T-helper 22 cell (primary cell): ENCODE measurements around the gene CNNM3.

Experiments used
- DNase-seq: peaks from one replicate; pipeline ENCODE4 v3.0.0-alpha.2; 2020; ENCODE audit warnings: low read depth

Gene CNNM3

DNA sequence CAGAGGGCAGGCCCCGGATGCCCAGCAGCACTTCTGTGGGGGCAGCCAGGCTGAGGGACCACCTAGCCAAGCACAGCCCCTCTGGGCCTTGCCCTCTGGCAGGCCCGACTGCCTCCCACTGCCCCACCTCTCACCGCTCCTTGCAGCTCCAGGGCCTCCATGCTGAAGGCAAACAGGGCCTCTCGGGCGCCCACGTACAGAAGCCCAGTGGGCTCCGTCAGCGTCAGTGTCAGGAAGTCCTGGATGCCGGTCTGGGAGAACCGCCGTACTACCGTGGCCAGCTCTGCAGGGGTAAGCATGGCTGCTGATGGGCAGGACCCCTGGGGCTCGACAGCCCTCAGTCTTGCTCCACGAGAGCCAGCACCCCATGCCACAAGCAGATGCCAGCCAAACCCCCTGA is 50.1 kb downstream of the CNNM3 start:
- DNase-seq, result no peak

GRCh38 chr2:96866586-96866985 is 50.5 kb downstream of the CNNM3 start:
- DNase-seq, result no peak

GRCh38 chr2:96866986-96867755 is 51.1 kb downstream of the CNNM3 start:
- DNase-seq, result no peak

GRCh38 chr2:96867756-96868554 is 51.9 kb downstream of the CNNM3 start:
- DNase-seq, result no peak

- peak; percentile 44 for DNase-seq
Measured at GRCh38 chr2:96868555-96869280, 52.6 kb downstream of the CNNM3 start.

DNA sequence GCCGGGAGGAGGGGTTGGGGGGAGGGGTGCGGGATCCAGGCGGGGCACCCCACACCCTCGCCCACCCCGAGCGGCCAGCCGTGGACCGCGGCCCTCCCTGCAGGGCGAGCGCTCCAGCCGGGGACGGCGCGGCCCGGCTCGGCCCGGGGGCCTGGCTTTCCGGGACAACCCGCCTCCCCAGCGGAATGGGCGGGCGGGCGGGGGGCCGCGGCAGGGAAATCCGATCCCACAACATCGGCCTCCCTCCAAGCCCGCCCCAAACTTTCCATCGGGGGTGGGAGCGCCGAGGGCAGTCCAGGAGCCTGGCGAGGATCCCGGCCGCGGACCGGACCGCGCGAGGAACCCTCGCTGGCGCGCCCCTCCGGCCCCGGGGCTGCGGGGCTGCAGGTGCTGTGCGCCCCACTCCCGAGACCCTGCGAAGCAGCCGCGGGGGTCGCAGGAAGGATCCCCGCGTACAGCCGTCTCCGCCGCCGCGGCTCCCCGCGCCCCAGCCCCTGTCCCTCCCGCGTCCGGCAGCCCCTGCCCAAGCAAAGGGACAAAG is 53.3 kb downstream of the CNNM3 start:
- DNase-seq, result no peak

DNA sequence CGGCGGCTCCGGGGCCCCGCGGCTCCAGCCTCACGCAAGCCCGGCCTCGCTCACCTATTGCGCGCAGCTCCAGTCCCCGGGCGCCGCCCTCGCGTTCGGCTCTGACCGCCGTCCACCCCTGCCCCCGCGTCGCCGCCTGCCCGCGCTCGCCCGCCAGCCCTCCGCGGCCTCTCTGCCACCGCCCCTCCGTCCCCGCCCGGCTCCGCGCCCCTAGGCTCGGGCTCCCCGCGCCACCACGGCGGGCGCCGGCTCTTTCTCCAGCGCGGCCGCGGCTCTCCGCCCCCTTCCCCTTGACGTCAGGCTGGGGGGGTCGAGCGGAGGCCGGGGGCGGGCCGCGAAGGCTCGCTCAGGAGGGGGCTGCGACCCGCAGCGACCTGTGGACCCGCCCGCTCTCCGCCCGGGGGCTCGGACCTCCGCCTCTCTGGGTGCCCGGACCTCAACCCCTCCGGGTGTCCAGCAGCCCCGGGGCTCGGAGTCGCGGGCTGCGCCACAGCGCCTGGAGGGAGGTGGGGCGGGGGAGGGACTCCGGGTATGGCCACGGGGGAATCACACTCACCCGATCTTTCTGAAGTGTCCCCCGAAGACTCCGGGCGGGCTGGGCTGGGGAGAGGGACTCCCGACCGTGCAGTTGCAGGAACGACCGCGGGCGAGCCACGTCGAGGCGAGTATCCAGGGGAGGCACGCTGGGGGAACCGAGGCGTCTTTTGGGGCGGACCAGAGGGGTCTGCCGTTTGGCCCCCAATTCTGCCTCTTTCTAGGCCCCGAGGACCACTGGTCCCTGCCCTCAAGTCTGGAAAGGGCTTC is 54.0 kb downstream of the CNNM3 start, which contains the start of gene SEMA4C:
Gene SEMA4C, minus strand, starts transcription at position 259 of the 804 bp plus-strand sequence. CDS start 2,194 bp downstream, outside the sequence.
- DNase-seq, result peak; percentile 48

GRCh38 chr2:96870626-96871255 is 54.7 kb downstream of the CNNM3 start:
- peak; percentile 54 for DNase-seq

DNA sequence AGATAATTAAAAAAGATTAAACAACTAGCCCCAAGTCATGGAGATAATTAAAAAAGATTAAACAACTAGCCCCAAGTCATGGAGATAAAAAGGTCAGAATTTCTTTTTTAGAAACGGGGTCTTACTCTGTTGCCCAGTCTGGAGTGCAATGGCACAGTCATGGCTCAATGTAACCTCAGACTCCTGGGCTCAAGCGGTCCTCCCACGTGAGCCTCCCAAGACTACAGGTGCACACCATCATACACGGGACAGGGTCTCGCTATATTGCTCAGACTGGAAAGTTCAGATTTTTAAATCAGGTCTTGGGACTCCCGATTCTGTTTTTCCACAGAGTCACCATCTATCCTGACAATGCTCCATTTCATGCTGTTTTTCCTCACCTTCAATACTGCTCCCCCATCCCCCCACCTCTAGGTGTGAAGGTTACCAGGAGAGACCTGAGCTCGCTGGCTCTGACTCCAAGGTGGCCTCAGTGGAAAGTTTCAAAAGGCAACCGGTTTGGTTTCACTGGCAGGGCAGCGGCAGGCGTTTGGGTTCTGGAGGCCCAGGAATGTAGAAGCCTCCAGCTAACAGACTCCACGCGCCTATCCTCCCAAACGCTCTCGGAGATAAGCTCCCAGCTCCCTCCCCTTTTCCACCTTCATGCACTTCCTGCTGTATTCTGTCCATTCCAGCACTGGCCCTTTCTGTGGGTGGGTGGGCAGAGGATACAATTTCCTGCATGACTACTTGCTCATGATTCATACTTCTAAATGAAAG is 56.7 kb downstream of the CNNM3 start:
- no peak for DNase-seq

DNA sequence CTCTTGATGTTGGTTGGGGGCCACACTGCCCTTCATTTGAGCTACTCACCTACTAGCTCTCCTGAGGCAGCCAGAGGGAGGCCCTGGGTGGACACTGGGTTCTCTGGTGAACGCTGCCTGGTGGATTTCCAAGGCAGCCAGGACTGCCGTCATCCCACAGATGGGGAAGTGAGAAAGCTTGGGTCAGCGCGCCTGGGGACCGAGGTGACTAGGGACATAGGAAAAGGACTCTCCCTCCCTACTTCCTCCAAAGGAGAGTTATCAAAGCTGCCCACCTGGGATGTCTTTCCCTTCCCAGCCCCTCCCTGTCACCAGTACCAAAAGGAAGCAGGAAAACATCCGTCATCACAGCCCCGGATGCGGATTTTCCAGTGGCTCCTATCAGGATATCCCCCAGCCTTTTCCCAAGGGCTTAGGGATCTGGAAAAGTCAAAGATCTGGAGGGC is 57.6 kb downstream of the CNNM3 start:
- DNase-seq, result no peak

DNA sequence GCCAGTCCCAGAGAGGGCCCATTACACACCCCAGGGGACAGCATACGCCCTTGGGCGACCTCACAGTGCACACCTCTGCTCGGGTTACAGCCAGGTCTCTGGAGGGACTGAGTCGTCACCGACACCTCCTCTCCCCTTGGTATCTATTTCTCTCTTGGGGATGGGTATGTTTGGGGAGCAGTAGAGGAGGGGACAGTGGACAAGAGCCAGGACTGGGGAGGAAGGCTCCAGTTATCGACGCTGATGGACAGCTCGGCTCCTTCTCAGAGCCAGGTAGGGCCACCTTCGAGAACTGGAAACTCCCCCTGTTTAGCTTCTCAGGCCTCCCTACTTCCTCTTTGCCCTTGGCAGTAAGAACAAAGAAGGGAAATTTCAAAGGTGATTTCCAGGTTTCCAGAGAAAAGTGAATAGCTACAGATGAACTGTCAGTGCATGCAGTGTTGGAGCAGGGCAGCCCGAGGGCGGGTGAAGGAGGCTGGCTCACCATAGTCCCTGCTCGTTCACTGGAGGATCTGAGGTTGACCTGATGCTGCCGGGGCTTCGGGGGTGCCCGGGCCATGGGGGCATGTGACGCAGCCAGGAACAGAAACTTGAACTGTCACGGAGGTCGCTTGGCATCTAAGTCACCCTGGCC is 58.2 kb downstream of the CNNM3 start:
- DNase-seq, result no peak

DNA sequence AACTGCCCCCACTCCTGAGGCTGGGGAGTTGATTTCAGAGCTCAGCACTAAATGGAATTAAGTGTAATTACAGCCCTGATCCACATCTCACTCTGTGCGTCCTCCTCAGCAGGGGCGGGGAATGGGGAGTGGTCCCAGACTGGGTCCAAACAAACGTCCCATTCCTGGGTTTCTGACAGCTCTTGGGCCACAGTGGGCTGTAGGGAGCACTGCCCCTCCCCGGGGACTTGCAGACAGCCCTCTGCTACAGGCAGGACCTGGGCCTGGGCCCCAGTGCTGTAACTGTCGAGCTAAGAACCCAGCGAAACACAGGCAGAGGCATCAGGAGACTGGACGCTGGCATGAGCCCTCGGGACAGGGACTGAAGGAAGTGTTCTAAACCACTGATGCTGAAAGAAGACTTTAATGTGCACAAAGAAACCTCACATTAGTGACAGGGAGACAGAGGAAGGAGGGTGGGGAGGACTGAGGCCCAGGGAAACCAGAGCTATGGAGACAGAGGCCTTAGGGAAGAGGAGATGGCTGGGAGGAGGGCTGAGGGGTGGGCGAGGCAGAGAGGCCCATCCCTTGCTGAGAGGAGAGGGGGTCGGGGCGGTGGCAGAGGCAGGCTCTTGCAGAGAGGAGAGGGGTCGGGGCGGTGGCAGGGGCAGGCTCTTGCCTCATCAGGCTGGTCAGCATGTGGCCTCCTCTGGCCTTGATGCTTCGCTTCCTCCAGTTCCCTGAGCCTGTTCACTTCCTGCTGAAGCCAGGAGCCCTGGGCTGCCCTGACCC is 59.6 kb downstream of the CNNM3 start:
- no peak for DNase-seq

- DNase-seq, result no peak
Measured at GRCh38 chr2:96876269-96877041, 60.4 kb downstream of the CNNM3 start.

DNA sequence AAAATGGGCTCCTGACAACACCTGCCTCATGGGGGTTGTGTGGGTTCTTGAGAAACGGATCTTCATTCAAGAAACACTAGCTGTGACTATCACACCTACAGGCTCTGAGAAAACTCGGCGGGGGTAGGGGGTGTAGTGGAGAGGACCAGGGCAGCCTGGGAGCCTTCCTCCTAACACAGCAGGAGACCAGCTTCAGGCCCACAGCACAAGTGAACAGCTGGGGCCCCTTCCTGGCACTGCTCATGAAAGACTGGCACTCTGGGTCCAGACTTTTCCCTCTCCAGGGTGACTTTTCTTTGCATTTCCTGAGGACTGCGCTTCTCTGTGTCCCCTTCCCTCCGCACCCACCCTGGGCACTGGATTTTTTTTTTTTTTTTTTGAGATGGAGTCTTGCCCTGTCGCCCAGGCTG is 61.0 kb downstream of the CNNM3 start:
- no peak for DNase-seq

GRCh38 chr2:96877631-96878092 is 61.6 kb downstream of the CNNM3 start:
- no peak for DNase-seq

- DNase-seq, result no peak
Measured at GRCh38 chr2:96878171-96878570, 62.1 kb downstream of the CNNM3 start.

DNA sequence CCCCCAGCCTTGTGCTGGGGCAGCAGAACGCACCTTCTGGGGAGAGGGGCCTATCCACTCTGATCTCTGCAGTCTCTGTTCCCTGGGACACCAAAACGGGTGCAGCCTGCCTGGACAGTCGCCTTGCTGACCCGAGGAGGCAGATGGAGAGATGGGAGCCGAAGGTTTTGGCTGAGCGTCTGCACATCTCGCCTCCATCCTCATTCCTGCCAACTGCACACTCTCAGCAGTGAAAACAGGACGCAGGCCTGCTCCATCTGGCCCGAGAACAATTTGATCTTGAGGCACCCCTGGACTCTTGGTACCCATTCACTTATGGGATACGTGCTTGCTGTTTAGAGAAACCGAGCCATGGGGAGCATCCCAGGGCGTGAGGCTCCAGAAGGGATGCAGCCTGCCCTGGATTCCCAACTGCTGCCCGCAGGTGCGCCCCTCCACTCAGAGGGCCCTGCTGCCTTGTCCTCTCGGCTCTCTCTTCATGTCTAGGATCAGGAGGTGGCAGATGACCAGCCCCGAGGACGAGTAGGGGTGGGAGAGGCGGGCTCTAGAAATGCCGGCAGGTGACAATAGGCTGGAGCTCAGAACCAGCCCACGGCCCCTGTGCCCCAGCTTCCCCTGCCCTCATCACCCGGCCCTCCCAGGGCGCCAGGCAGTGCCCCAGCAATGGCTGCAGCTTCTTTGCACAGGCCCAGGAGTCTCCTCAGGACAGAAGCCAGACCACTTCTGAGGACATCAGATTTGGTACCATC is 62.9 kb downstream of the CNNM3 start:
- no peak for DNase-seq
